IMR-90 (cell line): ENCODE measurements around the gene MTRFR. TPM values are rescaled to one million over a fixed set of nuclear protein-coding genes. Genes with fewer than 3 reads are reported as not detected.

Experiments used
- ATAC-seq: fragments of 200-7000 bp; cut with Tn5 transposase; 2 replicates; pipeline ENCODE4 v1.9.1; 2020; ENCODE audit warnings: low read depth, mild to moderate bottlenecking, moderate library complexity
- BruUV-seq: library from RNA; stranded (reverse); fragments of 400-500 nt; replicated peaks from 2 replicates; lab custom pipeline; 2021; lab: Mats Ljungman, UMichigan
- CTCF ChIA-PET: fragments of 300-600 bp; formaldehyde crosslinking; extraction: SDS; loops from one replicate; lab custom pipeline; 2021; ENCODE audit warnings: antibody characterized with exemption; lab: Yijun Ruan, JAX
- POLR2A ChIA-PET: fragments of 300-600 bp; sonication (Branson Sonifier 250); formaldehyde crosslinking; loops from one replicate; lab custom pipeline; 2022; ENCODE audit warnings: antibody characterized with exemption; ENCODE audit not compliant: unreplicated experiment; lab: Charles Lee
- DNase-seq: peaks from one replicate; pipeline ENCODE4 v3.0.0; 2013
- H2AFZ ChIP-seq: replicated peaks from 2 replicates; pipeline ENCODE3; 2013; ENCODE audit warnings: low read length, mild to moderate bottlenecking; ENCODE audit not compliant: poor library complexity
- H2AK5ac ChIP-seq: 2 replicates; pipeline ENCODE4 v1.6.1; 2013; ENCODE audit warnings: low read depth, low read length, inconsistent platforms
- H2AK9ac ChIP-seq: replicated peaks from 2 replicates; pipeline ENCODE3; 2013; ENCODE audit warnings: mild to moderate bottlenecking, low read depth, low read length, moderate library complexity; ENCODE audit not compliant: poor library complexity
- H2BK120ac ChIP-seq: 2 replicates; pipeline ENCODE4 v1.6.1; 2013; ENCODE audit warnings: low read depth, low read length, inconsistent platforms
- H2BK15ac ChIP-seq: 3 replicates; pipeline ENCODE4 v1.6.1; 2013; ENCODE audit warnings: low read depth, low read length, inconsistent platforms
- H2BK20ac ChIP-seq: 2 replicates; pipeline ENCODE4 v1.6.1; 2013; ENCODE audit warnings: low read depth, mild to moderate bottlenecking, inconsistent platforms, low read length, moderate library complexity
- H2BK5ac ChIP-seq: 2 replicates; pipeline ENCODE4 v1.6.1; 2013; ENCODE audit warnings: mild to moderate bottlenecking, low read depth, low read length, inconsistent platforms; ENCODE audit not compliant: poor library complexity, severe bottlenecking
- H3K14ac ChIP-seq: replicated peaks from 2 replicates; pipeline ENCODE4 v1.6.1; 2013; ENCODE audit warnings: low read depth, low read length, inconsistent platforms
- H3K18ac ChIP-seq: 2 replicates; pipeline ENCODE4 v1.6.1; 2013; ENCODE audit warnings: low read depth, low read length, control low read depth
- H3K23ac ChIP-seq: 2 replicates; pipeline ENCODE4 v1.6.1; 2013; ENCODE audit warnings: low read depth, low read length, inconsistent platforms
- H3K27ac ChIP-seq: 2 replicates; pipeline ENCODE4 v1.5.1; 2013; ENCODE audit warnings: mild to moderate bottlenecking, control low read depth, low read length; ENCODE audit not compliant: insufficient read depth
- H3K27me3 ChIP-seq: 2 replicates; pipeline ENCODE4 v1.6.1; 2013; ENCODE audit warnings: low read length; ENCODE audit not compliant: control insufficient read depth, insufficient read depth
- H3K36me3 ChIP-seq: 2 replicates; pipeline ENCODE4 v1.6.1; 2013; ENCODE audit warnings: low read length, mixed read lengths; ENCODE audit not compliant: control insufficient read depth, insufficient read depth
- H3K4ac ChIP-seq: 2 replicates; pipeline ENCODE4 v1.6.1; 2013; ENCODE audit warnings: low read depth, low read length, inconsistent platforms
- H3K4me1 ChIP-seq: 2 replicates; pipeline ENCODE4 v1.6.1; 2013; ENCODE audit warnings: low read length, mixed read lengths; ENCODE audit not compliant: control insufficient read depth, insufficient read depth
- H3K4me2 ChIP-seq: 2 replicates; pipeline ENCODE4 v1.6.1; 2013; ENCODE audit warnings: low read depth, mild to moderate bottlenecking, control low read depth, low read length, moderate library complexity
- H3K4me3 ChIP-seq: 2 replicates; pipeline ENCODE4 v1.5.1; 2013; ENCODE audit warnings: low read depth, mild to moderate bottlenecking, control low read depth, low read length, moderate library complexity; ENCODE audit not compliant: insufficient read depth
- H3K56ac ChIP-seq: 2 replicates; pipeline ENCODE4 v1.6.1; 2013; ENCODE audit warnings: low read length, inconsistent platforms; ENCODE audit not compliant: insufficient read depth; ENCODE audit errors: extremely low read depth
- H3K79me1 ChIP-seq, 2 experiments: 2 replicates each; pipeline ENCODE4 v1.6.1; 2013; ENCODE audit warnings: low read length in 2 of 2, inconsistent platforms in 1 of 2, low read depth in 1 of 2
- H3K9ac ChIP-seq: 2 replicates; pipeline ENCODE4 v1.6.1; 2013; ENCODE audit warnings: low read depth, low read length, control low read depth
- H3K9me1 ChIP-seq: 2 replicates; pipeline ENCODE4 v1.6.1; 2013; ENCODE audit warnings: low read length, inconsistent platforms; ENCODE audit not compliant: insufficient read depth
- H3K9me3 ChIP-seq: 2 replicates; pipeline ENCODE4 v1.6.1; 2013; ENCODE audit warnings: low read length; ENCODE audit not compliant: control insufficient read depth, insufficient read depth
- H4K20me1 ChIP-seq: 2 replicates; pipeline ENCODE4 v1.6.1; 2013; ENCODE audit warnings: low read length, inconsistent platforms; ENCODE audit not compliant: insufficient read depth
- H4K5ac ChIP-seq: 2 replicates; pipeline ENCODE4 v1.6.1; 2013; ENCODE audit warnings: mild to moderate bottlenecking, low read depth, low read length, control low read depth
- H4K8ac ChIP-seq, 2 experiments: 2 replicates each; pipeline ENCODE4 v1.6.1; 2013; ENCODE audit warnings: low read depth in 2 of 2, low read length in 2 of 2, control low read depth in 1 of 2, inconsistent platforms in 1 of 2
- H4K91ac ChIP-seq: 2 replicates; pipeline ENCODE4 v1.6.1; 2013; ENCODE audit warnings: low read depth, low read length, inconsistent platforms; ENCODE audit not compliant: insufficient read depth
- RAD21 ChIP-seq: IDR thresholded peaks from 2 replicates; pipeline ENCODE4 v1.6.1; 2012; ENCODE audit warnings: low read length, improper control_type of control experiment
- WGBS, 2 experiments: methylation state at CpG; one replicate each; pipeline versions ENCODE4 v1.1.5 to v1.1.7; 2013; ENCODE audit warnings: missing lambda C conversion rate in 2 of 2; ENCODE audit not compliant: insufficient read length in 1 of 2; ENCODE audit errors: extremely low coverage in 2 of 2; 5-methylcytosine and 5-hydroxymethylcytosine counted together
- dilution Hi-C: fragments of 300-500 bp; cut with HindIII; formaldehyde crosslinking; loops from one replicate; pipeline ENCODE4 v1.14.3; 2018; ENCODE audit warnings: low sequenced_read_pairs; ENCODE audit not compliant: unreplicated experiment
- in situ Hi-C: fragments of 300-500 bp; cut with MboI; formaldehyde crosslinking; loops from 3 replicates; pipeline ENCODE4 v1.14.3; 2019; ENCODE audit warnings: low sequenced_read_pairs, inconsistent platforms, mixed read lengths
- intact Hi-C: fragments of 100-400 bp; cut with micrococcal nuclease; formaldehyde crosslinking; loops from 2 replicates; pipeline ENCODE4 v1.10.0; 2022
- polyA plus RNA-seq, 3 experiments: library from polyadenylated mRNA; depleted of rRNA; stranded (reverse); fragments of >200 nt; gene quantifications; 2 replicates each; pipeline ENCODE4 v1.2.3, GENCODE V29; 2012; ENCODE audit warnings: low replicate concordance in 1 of 3
- total RNA-seq: library from RNA; depleted of rRNA; stranded (reverse); fragments of >200 nt; gene quantifications from 2 replicates; pipeline ENCODE4 v1.2.3, GENCODE V29; 2012

MTRFR gene
- total and polyA plus RNA-seq, 2 of the 4 experiments (the other 2 are of a cell fraction): 8.6 to 10.2 TPM

DNA sequence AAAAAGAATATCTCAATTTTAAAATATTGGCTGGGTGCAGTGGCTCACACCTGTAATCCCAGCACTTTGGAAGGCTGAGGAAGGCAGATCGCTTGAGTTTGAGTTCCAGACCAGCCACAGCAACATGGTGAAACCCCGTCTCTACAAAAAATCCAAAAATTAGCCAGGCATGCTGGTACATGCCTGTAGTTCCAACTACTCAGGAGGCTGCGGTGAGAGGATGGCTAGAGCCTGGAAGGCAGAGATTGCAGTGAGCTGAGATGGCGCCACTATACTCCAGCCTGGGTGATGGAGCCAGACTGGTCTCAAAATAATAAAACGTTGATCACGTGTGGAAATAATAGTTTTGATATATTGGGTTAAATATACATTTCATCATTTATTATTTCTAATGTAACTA is 5.7 kb downstream of the MTRFR start:
- no peak overlapping the region for H3K56ac ChIP-seq
- WGBS, 2 experiments: 100% methylated on average over 2 of the region's 6 CpGs; no CpG with 5 or more reads in 1 of the 2 experiments
- POLR2A ChIA-PET: interaction anchor here (1.5 kb wide), 1 partner anchor 197 kb away, joined by 7 read pairs; no protein-coding TSS in a partner anchor

More for the DNA sequence above, 5.7 kb downstream of the MTRFR start:
- no TSS peak for BruUV-seq
- intact Hi-C loops (loop anchor here (1.0 to 10.0 kb wide), 5 partner anchors 196 to 446 kb away; partner anchors contain the start of genes ARL6IP4 and VPS37B), in situ Hi-C loops (loop anchor here (5.0 to 10.0 kb wide), 2 partner anchors 194 to 382 kb away; no protein-coding TSS in a partner anchor), dilution Hi-C loops (loop anchor here (25.0 kb wide), 1 partner anchor 252 kb away; the partner anchor contains the start of genes ARL6IP4 and OGFOD2)
- no peak overlapping the region for H3K23ac ChIP-seq
- peaks cover 12% of the 10 kb centered on the region; the same call in 1 of the 2 replicates for H4K20me1 ChIP-seq
- CTCF ChIA-PET: interaction anchor here (0.6 to 2.9 kb wide), 4 partner anchors 28 to 264 kb away, joined by 3 to 27 read pairs (median 4); partner anchors contain the start of gene OGFOD2
- H3K36me3 ChIP-seq: peaks cover 8% of the 10 kb centered on the region
- ATAC-seq: no peak
- DNase-seq: no peak
- H3K9me3 ChIP-seq: no peaks in the 10 kb centered on the region
- H3K4me1 ChIP-seq: peaks cover 3% of the 10 kb centered on the region
- peaks cover 30 to 60% of the 10 kb centered on the region in 2 experiments for H3K79me1 ChIP-seq
- H3K4ac ChIP-seq: no peak overlapping the region
- no peak overlapping the region for H2BK5ac ChIP-seq
- H3K4me3 ChIP-seq: no peak overlapping the region
- no peak overlapping the region for H3K18ac ChIP-seq
- no peak overlapping the region for H2AFZ ChIP-seq
- no peak overlapping the region for H3K14ac ChIP-seq
- no peak overlapping the region for H2AK9ac ChIP-seq
- no peak overlapping the region for H3K9ac ChIP-seq
- H2BK120ac ChIP-seq: no peak overlapping the region
- H3K27me3 ChIP-seq: no peaks in the 10 kb centered on the region
- no peak overlapping the region for H2BK15ac ChIP-seq
- no peak overlapping the region for H2AK5ac ChIP-seq
- H2BK20ac ChIP-seq: no peak overlapping the region
- no peak overlapping the region for H3K4me2 ChIP-seq
- TF ChIP-seq RAD21: no peak
- no peak overlapping the region for H4K8ac ChIP-seq
- H3K9me1 ChIP-seq: peaks cover 2% of the 10 kb centered on the region; the same call in 1 of the 2 replicates
- H4K5ac ChIP-seq: no peak overlapping the region
- H3K27ac ChIP-seq: no peak overlapping the region
- H4K91ac ChIP-seq: no peak overlapping the region
